GM19099 (cell line): ENCODE results near the gene PAPPA.

ENCODE experiments used
- POLR2A ChIP-seq: IDR thresholded peaks from 3 replicates; pipeline ENCODE4 v1.6.1; 2011; ENCODE audit warnings: low read depth; ENCODE audit not compliant: insufficient read length; ENCODE audit errors: extremely low read depth

PAPPA gene

DNA sequence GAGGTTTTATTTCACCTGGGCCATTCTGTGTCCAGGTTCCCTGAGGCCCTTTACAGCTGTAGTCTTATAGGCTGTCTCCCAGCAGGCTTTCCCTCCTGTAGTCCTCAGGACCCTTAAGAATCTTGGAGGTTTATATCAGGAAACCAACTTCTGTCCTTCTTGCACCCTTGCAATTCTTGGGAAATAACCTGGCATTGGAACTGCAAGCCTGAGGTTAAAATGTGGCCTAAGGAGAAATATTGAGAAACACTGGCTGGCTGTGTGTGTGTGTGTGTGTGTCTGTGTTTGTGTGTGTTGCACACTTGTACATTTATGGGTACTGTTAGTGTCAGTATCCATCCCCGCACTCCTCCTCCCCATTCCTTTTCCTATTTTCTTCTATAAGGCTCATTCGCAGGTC, 168.9 kb downstream of the PAPPA start:
- no peak for TF ChIP-seq POLR2A

DNA sequence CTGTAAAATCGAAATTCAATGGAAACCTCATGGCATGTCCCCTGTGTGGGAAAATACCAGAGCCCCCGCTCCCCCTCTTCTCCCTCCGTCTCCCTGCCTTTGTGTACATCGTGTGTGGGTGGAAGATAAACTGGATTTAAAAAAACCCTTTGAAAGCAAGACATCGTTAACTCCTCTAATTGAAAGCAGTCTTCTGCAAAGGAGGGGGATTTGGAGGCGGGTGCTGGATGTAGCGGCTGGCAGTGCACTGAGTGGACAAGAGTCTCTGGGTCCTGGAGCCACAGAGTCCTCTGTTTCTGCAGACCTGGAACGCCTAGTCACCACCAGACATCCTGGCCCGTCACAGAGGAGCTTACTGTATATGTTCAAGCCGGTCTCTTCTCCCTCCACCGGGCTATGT, 169.4 kb downstream of the PAPPA start:
- no peak for TF ChIP-seq POLR2A

DNA sequence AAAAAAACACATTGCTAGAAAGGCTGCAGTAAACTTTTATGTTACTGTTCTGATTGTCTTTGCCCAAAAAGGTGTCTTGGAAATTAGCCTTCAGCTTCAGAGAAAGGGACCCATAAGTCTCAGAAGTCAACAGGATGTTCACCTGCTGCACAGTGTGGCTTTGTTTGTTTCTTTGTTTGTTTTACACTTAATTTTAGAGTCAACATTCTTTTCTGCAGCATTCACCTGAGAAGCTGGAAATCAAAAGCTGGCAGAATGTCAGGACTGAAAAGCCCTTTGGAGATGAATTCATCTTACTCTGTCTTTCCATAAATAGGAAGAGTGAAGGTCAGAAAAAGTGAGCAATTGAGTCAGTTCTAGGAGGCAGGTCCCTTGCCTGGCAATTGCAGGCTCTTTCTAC, 170.0 kb downstream of the PAPPA start:
- TF ChIP-seq POLR2A = no peak

DNA sequence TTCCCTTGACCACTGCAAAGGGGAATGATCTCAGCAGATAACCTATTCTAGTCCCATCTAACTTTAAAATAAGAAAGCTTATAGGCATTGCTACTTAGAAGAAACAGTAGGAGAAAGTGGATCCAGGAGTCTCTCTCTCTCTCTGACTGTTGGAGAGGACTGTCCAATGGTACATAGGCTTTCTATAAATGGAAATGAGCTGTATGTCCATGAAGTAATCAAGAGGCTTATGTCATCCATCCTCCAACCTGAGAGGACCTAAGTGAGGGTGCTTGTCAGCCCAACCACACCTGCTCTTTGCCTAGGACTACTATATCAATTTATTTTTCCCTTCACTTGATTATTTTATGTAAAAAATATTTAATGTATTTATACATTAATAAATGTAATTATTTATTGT, 172.3 kb downstream of the PAPPA start:
- no peak for TF ChIP-seq POLR2A

DNA sequence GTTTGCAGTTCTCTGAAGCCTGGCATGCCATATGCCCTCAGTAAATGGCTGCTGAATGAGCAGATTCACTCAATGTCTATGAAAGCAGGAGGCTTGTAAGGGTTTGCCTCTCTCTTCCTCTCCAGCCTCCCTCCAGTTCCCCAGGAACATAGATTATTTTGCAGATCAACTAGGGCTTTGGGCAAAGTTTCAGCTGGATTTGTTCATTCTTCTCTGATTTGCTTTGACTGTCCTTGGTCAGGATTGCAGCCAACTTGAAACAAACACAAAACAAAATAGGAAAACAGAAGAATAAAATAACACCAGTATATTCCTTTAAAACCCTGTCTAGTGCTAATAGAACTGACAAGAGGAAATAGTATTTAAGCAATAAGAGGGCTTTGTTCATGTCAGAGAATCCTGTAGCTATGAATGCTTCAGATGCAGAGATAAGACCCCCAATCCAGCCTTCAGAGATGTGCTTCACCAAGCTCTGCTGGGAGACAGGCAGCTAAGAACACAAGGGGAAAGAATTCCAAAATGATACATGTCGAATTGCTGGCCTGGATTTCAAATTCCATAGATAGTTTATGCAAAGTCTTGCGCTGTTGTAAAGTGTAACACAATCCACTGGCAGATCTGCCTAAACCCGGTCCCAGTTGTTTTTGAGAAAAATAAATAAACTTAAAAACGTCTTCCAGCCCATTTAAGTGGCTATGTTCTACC, 174.3 kb downstream of the PAPPA start:
- no peak for TF ChIP-seq POLR2A

DNA sequence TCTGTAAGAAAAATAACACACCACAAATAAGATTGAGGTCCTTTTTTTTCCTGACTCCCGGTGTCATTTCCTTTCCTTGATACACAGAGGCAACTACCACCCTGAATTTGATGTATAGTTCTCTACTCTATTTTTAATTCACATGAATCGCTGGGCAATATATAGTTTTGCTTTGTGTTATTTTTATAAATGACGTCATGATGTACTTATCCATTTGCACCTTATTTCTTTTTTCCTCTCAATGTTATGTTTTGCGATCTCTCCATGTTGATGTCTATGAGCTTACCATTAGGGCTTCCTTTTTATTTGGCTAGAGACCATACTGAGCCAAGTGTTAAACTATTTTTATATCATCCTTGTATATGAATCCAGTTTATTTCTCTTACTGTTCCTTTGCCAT, 175.9 kb downstream of the PAPPA start:
- TF ChIP-seq POLR2A = no peak

GRCh38 chr9:116331241-116331640, 177.7 kb downstream of the PAPPA start:
- no peak for TF ChIP-seq POLR2A

- no peak for TF ChIP-seq POLR2A
These were observed 178.5 kb downstream of the PAPPA start for GRCh38 chr9:116332090-116332489.

GRCh38 chr9:116333254-116333653, 179.7 kb downstream of the PAPPA start:
- no peak for TF ChIP-seq POLR2A

- no peak for TF ChIP-seq POLR2A
These were observed 181.1 kb downstream of the PAPPA start for GRCh38 chr9:116334546-116335150.

GRCh38 chr9:116335392-116335791, 181.8 kb downstream of the PAPPA start:
- TF ChIP-seq POLR2A = no peak

GRCh38 chr9:116336133-116336862, 182.7 kb downstream of the PAPPA start:
- TF ChIP-seq POLR2A = no peak

DNA sequence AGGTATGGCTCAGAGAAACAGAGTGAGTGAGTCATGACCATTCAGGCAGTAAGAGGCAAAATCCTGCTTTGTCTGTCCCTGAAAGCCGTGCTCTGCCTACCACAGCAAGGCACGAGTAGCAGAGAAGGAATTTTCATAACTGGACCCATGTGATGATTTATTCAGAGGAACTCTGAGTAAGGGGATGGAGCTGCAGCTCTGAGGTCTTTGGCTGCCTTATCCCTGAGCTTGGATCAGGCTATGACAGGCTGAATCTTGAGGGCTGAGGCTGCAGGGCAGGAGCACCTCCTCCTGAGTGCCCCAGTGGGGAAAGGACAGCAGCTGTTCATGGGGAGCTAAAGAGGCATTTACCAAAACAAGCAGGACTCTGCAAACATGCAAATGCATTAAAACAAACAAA, 183.4 kb downstream of the PAPPA start:
- no peak for TF ChIP-seq POLR2A

- no peak for TF ChIP-seq POLR2A
These were observed 186.7 kb downstream of the PAPPA start for GRCh38 chr9:116340270-116340669.

- no peak for TF ChIP-seq POLR2A
These were observed 188.5 kb downstream of the PAPPA start for GRCh38 chr9:116342061-116342460.

- no peak for TF ChIP-seq POLR2A
These were observed 189.3 kb downstream of the PAPPA start for GRCh38 chr9:116342941-116343340.
